SIG-M5 treated with dmso at 0.1 percent for 504 hours (cell line): ENCODE measurements around the gene TOMM40L.

Experiments
- DNase-seq: peaks from one replicate; lab custom pipeline; 2025; ENCODE audit not compliant: unreplicated experiment; lab: John Stamatoyannopoulos, UW

The TOMM40L gene

DNA sequence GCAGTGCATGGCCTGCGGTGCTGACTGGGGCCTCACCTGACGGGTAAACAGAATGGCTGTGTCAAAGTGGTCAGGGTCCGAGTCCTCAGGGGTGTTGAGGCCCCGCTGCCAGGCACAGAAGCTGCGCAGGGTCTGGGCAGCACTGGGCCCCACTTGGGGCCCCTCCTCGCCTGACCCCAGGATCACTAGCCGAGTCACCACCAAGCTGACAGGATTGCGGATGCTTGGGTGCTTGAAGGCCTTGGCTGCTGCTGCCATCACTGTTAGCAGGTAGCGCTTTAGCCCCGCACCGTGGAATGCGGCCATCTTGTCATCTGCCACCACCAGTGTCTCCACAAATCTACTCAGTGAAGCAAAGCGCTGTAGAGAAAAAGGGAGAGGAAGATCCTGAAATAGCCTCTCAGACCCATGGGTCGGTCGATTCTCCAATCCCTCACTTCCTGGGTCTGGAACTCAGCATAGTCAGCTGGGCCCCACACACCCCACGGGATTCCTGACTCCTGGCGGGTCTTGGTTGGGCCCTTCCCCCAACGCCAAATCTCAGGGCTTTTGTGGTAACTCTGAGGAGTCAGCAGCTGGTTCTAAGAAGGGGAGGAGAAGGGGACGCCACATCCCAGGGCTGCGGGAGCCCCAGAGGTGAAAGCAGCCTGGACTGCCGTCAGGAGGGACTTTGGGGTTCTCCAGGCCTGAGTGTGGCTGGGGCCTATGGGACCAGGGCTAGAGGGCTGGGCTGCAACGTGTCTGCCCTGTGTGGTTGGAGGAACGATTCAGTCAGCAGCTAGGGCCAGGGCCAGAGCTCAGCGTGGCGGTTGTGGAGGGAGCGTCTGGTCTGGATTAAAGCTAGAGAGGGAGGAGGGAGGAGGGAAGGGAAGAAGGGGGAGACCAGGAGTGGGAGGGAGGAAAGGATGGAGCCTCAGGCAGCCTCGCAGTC, 29.1 kb upstream of the TOMM40L start:
- DNase-seq = no peak

DNA sequence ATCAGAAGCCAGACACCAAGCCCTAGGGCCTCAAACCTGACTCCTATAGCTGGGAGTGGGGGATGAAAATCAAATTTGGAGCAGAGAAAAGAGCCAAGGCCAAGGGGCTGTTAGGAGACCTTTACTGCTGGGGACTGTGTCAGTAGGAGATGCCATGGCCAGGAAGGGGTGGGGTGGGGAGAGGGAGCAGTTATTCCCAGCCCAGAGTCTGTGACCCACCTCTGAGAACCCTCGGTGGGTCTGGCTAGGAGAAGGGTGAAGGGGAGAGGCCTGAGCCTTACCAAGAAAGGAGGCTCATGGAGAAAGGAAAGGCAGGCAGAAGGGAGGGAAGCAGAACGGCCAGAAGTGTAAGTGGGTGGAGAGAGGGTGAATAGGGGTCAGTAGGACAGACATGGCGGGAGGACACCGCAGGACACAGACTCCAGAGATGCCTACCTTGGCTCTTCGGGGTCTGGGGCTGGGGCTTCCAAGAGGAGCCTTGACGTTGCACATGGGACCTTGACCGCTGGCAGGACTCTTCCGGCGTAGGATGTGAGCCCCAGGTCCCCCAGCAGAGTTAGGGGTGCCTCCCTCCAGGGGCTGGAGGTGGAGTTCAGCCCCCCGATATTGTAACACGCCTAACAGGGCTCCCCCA, 28.2 kb upstream of the TOMM40L start:
- DNase-seq = no peak

DNA sequence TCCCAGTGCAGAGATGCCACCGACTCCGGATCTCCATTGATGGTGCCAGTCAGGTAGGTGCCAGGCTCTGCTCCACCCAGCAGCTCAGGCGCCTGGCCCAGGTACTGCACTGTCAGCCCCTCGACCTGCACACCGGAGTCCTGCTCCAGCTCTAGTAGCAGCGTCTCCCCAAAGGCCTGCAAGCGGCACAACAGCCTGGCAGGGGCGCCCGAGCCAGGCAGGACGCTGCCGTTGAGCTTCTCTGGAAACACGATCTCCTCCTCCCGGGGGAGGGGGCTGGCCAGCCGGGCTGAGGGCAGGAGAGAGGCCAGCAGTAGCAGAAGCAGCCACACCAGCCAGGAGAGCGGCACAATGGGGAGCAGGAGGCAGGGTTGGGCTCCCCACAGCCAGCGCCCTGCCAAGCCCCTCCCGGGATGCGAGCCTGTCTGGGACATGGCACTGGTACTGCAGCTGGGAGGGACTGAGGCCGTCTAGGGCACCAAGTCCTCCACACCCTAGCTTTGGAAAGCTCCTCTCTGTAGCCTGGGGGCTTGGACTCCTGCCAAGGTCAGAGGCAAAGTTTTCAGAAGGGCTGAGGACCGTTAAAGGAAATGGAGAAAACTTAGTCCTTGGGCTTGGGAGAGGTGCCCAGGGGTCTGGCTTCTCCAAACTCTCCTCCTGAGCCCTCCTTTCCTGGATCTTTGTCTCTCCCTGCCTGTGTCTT, 27.5 kb upstream of the TOMM40L start:
- no peak for DNase-seq

DNA sequence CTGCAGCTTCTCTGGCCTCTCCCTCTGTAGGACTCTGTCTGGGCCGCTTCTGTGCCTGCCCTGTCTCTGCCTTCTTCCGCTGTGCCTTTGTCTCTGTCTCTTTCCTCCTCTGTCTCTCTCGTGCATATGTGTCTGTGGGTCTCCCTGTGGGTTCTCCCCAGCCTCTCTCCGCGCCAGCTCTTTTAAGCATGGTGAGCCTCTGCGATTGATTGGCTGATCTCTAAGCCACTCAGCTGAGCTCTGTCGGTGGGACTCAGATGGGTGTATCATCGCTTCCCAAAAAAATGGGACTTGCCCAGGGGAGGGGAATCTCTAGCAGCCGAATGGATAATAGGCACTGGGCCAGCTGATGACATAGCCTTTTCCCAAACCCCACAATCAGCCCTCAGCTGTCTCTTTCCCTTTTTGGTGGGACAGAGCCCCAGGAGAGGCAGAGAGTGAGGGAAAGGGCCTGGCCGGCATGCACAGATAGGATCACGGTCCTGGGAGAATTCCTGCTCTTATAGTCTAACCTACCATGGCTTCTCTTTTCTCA, 26.9 kb upstream of the TOMM40L start, which contains the start of gene ADAMTS4:
Gene ADAMTS4, minus strand, starts transcription at position 158 of the 535 bp plus-strand sequence. CDS start 427 bp downstream, outside the sequence.
- no peak for DNase-seq

DNA sequence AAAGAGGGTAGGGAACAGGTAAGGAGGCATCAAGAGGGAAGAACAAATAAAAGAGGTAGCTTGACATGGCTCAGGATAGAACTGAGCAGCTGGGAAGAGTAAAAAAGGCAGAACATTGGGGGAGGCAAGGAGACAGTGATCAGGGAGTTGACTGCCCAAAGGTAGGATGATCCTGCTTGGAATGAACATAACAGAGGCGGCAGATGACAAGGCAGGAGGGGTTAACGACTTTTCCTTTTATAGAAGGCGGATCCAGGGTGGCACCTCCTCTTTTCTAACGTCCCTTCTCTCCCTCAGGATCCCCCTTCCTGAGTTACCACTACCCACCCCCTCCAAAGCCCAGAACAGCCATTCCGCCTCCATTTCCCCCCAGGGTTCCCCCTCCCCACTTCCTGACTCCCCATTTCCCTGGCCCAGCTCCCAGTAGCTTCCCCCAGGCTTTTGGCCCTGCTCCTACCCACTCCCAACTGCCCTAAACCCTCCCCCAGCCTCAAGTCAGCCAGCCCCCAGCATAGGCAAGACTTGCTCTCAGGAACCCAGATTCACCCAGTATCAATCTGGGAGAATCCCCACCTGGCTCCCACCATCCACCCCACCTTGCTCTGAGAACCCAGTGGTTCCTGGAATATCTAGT, 26.2 kb upstream of the TOMM40L start:
- DNase-seq = no peak

DNA sequence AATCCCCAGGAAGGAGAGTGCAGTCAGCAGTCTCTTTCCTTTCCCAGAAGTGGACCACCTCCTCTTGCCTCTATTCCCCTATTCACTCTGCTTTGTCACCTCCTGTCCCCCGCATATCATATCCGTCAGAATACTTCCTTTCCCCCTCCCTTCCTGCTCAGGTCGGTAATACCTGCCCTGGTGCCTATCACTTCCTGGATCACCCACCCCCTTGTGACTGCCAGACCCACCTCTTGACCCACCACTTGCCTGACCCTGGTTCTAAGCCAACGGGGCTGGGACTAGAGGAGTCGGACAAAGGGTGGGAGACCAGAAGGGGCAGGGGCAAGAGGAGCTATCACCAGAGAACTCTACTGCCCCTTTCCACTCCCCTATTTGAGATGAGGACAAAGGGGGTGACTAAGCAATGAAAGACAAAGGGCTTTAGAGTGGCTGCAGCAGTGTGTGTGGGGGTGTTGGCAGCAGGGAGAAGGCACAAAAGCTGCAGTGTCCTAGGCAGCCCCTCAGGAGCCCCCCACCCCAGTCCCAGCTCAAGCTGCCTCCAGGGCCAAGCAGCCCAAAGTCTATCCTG, 25.4 kb upstream of the TOMM40L start:
- DNase-seq = no peak

DNA sequence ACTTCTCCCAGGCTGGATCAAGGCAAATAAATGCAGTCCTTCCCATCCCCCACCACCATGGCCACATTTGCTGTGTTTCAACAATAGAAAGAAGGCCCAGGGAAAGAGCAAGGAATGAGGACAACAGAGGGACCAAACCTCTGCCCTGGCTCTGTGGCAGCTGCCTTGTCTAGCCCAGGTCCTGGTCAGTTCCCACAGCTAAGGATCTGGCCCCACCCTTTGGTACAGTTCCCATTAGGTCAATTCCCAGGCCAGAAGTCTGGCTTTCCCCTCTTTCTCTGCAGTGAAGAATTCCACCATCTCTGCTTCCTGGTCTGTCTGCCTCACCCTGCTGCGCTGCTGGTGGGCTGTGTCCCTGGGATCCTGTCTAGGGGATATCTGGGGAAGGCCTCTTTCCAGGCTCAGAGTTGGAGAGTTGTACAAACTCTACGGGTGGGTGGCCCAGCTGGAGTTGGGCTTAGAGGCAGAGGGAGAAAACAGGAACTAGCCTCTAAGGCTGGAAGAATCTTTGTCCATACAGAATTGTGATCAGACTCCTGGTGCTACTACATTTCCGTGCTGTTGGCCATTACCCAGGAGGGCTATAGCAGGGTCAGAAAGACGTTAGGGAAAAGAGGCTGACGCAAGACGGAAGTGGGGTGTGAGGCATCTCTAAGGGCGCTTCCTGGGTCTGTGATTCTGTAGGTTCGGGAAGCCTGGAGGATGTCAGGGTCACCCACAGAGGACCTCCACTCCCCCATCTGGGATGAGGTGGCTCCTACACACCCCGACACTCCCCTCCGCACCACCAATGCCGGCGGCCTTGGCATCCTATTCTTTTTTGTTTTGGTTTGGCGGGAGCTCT, 24.6 kb upstream of the TOMM40L start:
- DNase-seq = peak; percentile 68

DNA sequence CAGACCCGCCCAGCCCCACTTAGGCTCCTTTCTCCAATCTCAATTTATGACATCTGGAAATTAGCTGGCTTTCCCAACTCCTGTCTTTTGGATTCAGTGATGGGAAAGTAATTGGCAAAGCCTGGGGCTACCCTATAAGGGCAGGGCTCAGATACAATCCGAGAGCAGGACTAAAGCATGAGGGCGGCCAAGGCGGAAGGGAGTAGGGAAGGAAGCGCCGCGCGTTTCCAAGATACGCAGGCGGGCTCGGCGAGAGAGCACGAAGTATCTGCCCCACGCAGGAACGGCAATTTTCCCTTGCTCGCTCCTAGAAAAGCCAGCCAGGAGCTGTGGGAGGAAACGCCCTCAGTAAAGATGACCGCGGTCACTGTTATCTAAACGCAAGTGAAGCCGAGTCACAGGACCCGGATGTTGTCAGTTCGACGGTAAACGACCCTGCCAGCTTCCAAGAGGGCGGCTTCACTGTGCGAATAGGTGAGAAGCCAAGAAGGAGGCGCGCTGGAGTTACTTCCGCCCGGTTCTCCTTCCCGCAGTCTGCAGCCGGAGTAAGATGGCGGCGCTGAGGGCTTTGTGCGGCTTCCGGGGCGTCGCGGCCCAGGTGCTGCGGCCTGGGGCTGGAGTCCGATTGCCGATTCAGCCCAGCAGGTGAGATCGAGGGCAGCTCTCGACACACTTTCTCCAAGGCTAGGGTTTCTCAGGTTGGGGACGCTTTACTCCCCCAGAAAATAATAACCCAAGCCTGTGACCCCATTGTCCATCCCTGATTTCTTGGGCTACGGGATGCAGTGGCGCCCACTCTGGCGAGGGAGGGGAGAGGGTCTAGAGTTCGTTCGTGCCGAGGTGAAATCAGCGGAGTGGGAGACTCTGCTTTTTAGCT, 23.8 kb upstream of the TOMM40L start, which contains the start of gene NDUFS2:
Gene NDUFS2, plus strand, starts transcription at position 532 of the 877 bp plus-strand sequence. Its CDS starts 19 bp downstream, at position 551.
- DNase-seq = peak; percentile 99

DNA sequence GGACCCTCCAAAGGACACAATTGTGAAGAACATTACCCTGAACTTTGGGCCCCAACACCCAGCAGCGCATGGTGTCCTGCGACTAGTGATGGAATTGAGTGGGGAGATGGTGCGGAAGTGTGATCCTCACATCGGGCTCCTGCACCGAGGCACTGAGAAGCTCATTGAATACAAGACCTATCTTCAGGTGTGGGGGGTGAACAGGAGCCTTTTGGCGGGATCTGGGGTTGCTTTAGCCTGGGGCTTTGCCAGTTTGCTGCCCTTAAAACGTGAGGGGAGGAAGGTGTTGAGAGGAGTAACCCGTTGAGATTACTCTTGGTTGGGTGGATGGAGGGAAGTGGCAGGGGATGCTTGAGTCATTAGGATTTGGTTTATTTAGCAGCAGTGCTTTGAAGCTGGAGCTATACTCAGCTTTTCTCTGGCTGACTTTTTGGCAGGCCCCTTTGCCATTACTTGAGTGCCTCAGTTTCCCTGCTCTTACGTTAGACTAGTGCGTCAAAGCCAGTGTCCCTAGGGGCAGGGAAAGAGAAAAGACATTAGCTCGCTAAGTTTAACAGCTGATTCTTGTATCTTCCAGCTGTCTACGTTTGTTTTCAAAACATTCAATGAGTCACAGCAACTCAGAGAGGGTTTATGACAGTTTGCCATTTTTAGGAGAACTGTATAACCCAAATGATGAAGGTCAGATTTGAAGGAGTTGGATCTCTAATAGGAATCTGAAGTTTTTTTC, 19.3 kb upstream of the TOMM40L start:
- DNase-seq = no peak

DNA sequence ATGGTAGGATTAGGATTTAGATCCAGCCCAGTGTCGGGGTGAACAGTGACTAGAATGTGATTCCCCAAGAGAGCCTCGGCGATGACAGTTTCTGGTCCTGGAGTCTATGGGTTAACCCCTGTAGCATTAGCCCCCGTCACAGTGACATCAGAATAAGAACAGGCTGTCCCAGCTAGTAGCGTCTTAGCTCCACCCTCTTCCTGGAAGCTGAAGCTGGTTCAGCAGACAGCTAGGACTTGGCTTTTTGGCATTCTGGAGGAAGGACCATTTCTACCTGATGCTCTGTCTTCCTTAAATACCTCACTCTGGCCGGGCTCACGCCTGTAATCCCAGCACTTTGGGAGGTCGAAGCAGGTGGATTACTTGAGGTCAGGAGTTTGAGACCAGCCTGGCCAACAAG, 18.7 kb upstream of the TOMM40L start:
- no peak for DNase-seq

DNA sequence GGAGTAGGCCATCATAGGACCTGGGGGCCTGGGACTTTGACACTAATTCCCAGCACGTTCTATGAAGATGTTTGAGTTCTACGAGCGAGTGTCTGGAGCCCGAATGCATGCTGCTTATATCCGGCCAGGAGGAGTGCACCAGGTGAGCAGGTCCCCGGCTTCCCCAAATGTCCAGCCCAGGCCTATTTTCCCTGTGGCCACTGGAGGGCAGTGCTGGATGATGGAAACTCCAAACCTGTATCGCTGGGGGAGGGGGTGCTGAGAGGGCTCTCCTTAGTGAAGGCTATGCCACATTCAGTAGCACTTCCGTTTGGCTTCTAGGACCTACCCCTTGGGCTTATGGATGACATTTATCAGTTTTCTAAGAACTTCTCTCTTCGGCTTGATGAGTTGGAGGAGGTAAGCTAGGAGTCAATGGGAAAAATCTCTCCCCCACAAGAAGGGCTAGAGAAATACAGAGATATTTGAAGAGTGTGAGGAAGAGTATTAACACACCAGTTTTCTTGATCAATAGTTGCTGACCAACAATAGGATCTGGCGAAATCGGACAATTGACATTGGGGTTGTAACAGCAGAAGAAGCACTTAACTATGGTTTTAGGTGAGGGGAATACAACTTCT, 16.0 kb upstream of the TOMM40L start:
- DNase-seq = peak; percentile 82

DNA sequence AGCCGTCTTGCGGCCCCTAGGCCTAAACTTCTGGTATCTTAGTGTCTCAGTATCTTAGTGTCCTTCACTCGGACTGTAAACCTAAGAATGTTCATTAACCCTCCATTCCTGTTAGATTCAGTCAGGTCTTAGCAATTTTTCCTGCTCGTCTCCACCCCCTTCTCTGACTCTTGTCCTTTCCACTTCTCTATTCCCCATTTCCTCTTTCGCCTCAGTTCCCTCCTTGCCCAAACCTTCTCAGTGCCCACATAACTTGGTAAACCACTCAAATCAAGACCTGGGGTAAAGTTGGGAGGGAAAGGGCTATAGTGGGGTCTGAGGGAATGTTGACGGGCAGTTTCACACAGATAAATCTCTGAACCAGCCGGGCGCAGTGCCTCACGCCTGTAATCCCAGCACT, 11.5 kb upstream of the TOMM40L start:
- DNase-seq = peak; percentile 70

DNA sequence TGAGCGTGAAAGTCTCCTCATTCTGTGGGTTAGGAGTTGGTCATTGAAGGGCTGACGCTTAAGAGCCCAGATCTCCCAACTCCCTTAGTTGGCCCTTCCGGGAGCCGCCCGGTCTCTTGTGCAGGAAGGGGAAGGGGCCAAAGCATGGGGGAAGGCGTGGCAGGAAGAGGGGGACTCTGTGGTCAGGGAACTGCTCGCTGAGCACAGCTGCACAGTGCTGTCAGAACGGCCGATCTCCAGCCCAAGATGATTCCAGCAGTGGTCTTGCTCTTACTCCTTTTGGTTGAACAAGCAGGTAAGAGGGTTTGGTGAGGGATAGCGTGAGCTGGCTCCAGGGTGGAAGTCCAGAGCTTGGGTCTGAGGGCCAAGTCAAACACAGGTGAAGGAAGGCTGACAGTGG, 10.8 kb upstream of the TOMM40L start, which contains the start of gene FCER1G:
Gene FCER1G, plus strand, starts transcription at position 220 of the 400 bp plus-strand sequence. Its CDS starts 27 bp downstream, at position 247.
- DNase-seq = peak; percentile 69

DNA sequence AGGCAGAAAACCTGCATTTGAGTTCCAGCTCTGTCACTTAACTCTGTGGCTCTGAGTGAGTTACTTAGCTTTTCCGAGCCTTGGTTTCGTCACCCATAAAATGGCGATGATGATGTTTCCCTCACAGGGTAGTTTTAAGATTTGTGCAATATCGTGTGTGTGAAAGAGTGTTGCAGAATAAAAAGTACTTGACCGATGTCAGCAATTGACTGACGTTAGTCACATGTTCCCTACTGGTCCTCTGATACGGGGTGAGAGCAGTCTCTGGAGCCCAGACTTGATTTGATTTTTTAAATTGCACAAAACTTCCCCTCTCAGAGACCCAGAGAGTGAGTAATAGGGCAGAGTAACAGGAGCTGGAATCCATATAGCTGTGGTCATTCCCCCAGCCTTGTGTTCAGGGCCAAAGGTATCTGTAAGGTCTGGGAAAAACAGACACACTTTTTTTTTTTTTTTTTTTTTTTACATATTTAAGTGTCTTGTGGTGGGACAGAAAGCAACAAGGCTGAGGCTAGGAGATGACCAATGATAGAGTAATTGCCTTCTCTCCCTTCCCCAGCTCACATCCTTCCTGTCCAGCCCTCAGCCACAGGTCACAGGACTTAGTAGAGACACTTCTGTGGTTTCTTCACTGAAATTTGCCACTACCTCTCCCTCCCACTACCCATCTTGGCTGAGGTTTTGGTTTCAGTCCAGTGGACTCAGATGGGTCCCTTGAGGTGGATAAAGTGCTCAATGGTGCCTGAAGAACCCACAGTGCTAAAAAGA, 8.7 kb upstream of the TOMM40L start:
- peak; percentile 98 for DNase-seq

DNA sequence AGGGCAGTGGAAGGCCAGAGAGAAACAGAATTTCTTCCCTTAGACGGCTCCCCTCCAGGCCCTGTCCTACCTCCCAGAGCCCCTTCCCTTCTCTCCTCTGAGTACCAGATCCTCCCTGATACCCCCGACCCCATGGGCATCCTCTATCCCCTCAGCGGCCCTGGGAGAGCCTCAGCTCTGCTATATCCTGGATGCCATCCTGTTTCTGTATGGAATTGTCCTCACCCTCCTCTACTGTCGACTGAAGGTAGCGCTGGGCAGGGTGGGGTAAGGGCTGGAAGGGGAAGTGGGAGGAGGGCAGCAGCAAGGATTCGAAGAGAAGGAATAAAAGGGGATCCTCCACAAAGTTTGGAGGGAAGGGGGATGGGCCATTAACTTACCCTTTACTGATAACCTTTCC, 8.0 kb upstream of the TOMM40L start:
- DNase-seq = no peak

DNA sequence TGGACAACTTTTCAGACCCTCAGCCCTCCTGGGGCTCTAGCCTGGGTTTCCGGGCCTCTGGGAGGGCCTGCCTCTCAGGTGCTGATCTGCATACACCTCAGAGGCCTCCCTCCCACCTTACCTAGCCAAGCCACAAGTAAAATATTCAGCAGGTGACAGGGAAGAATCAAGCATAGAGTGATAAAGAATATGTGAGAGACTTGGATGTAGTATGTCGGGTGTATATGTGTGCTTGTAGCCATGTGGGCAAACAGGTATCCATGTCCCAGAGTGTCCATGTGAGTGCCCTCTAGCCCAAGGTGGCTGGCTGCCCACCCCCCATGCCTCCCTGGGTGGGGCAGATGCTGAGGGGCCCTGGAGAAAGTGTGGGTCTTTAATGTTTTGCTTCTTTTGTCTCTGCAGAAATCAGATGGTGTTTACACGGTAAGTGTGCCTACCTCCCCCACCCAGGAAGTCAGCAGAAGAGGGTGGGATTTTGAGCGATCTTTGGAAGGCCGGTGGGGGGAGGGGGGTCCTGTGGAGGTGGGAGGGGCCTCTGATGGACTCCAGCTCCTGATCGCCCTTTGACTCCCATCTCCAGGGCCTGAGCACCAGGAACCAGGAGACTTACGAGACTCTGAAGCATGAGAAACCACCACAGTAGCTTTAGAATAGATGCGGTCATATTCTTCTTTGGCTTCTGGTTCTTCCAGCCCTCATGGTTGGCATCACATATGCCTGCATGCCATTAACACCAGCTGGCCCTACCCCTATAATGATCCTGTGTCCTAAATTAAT, 7.4 kb upstream of the TOMM40L start:
- DNase-seq = no peak
